Measurements from ENCODE around the gene ST8SIA2.

The ST8SIA2 gene

DNA sequence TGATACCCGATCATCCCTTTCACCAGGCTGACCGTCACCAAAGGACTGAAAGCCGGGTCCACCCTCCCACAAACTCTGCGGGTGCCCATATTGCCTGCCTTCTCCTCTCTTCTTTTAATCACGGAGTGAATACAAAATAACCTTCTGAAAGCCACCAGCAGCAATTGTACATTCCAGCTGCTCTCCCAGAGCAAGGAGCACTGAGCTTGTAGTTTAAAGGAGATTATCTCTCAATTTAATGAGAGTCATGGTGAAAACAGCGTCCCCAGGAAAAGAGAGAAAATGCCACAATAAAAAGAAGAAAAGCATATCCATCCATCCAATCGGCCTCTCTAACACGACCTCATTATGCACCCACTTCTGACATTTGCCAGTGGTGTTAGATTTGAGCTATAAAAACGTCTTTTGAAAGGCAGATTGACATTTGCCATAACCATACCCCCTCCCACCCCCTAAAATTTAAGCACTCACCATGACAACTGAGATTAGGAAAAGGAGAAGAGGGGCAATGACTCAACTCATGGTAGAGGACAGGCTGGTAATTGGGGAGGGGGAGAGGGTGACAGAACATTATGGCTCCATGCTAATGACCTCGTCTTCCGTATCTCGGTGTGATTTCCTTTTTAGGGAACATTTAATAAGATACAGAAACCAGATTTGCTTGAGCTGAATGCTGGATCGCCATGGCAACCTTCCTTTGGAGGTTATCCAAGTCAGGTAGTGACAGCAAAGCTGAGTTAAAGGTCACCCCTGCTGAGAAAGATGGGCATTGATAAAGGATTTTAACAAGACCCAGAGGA lies 106.2 kb downstream of the ST8SIA2 start:
- DNase-seq, result no peak

DNA sequence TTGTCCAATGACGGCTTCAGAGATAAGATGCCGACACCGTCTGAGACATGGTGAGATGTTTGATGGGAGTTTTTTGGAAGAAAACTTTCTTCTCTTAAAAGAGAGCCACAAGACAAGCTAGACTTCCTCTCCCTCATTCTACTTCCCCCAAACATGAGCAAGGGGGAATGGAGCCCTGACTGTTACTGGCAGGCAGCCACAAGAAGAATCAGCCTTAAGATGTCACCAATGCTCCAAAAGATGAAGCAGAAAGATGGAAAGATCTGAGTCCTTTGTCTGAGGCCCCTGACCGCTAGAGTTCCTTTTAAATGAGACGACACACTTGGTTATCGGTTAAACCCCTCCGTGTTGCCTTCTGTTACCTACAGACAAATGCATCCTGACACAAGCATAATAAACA lies 108.7 kb downstream of the ST8SIA2 start:
- no peak for DNase-seq

DNA sequence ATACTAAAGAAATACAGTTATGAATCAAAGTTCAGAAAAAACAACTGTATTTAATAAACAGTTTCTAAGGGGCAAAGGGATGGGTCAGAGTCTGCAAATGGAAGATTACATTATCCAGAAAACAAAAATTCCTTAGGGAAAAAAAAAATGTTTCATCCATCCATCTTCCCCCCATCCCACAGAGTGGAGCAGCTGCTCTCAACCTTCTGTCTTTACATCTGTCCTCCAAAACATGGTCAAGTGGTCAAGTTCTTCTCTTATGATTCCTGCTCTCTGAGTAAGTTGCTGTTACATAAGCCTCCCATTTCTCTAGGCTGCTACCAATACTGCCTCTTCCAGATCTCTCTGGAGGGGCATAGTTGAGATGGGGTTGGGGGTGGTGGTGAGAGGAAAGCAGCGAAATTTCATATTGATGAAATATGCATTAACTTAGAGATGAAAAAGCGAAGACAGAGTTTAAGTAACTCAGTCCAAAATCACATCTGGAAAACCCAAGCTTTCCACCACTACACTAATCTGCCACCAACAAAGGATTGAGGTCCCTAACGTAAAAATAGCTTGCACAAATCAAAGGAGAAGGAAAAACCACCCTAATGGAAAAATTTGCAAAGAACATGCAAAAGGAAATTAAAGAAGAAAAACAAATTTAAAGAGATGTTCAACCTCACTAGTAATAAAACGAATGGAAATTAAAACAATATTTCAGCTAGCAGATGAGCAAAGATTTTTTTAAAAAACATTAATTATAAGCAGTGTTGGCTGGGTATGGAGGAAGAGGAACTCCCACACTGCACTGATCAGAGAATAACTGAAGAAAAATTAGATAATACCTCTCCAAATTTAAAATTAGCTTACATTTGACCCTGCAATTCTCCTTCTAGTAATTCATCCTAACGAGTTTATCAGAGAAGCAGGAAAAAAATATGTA lies 109.5 kb downstream of the ST8SIA2 start:
- no peak for DNase-seq

DNA sequence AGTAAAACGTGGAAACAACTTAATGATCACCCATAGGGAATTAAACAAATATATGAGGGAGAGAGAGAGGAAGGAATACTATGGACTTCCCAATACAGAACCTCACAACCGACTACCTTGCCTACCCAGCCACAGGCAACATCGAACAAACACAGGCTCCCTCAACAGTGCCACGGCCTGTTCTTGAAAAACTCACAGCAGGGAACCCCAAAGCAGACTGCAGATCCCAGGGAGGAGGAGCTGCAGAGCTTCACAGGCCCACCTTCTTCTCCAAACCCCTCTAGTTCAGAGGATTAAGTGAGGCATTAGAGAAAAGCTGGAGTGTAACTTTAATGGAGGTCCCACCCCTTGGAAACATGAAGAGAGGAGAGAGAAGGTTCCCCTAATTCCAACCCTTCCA lies 110.2 kb downstream of the ST8SIA2 start:
- DNase-seq, result no peak

DNA sequence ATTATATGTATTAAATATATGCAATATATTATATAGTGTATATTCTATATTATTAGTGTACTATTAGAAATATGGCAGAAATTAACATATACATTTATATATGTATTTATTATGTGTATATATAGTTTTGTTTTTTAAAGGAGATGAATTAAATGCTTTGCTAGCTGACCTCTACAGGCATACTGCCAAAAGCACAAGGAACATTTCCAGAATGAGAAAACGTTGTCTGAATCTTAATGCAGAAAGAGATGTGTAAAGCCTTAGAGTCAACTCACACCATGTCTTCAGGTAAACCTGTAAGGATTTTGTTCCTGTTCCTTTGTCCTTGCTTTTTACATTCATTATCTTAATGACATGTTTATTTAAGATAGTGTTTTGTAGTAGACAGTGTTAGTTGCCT lies 111.9 kb downstream of the ST8SIA2 start:
- no peak for DNase-seq

DNA sequence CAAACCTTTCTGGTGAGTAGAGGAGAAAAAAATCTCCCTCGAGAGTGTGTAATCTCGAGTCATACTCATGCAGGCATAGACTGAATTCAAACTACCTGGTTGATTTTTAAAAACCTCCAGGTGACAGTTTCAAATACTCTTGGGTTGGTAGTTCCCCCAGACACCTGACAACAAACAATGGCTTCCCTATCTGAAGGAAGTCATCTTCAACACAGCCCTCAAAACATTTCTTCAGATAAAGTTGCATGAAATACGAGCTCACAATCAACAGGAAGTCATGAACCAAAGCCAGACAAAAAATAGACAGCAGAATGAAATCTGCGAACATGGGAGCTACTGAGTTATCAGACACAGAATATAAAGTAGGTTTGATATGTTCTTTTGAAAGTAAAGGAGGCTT lies 112.8 kb downstream of the ST8SIA2 start:
- DNase-seq, result no peak

DNA sequence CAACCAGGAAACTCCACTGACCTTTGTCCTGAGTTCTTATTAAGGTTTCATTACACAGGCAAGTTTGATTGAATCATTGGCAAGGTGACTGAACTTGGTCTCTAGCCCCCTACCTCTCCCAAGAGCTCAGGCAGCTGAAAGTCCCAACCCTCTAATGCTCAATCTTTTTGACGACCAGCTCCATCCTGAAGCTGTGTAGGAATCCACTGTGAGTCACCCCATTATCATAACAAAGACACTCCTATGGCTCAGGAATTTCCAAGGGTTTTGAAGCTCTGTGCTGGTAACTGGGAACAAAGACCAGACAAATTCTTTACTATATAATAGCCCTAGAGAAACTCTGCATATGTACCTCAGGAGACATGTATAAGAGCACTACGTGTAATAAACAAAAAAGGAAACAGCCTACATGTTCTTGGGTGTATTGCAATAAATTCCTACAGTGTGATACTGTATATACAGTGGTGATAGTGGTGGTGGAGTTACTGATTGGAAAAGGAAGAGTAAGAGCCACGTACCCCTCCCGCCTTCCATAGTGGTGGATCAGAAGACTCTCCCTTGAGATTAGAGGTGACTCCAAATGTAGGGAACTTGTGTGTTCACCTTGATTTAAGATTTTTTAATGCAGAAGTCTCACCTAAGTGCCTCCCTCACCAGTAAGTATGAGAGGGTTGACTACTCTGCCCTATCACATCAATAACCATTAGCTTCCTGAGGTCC lies 116.6 kb downstream of the ST8SIA2 start:
- no peak for DNase-seq

Measured in right hindlimb (tissue), 1 donor.